Uterus (tissue), 2 donors: ENCODE results near the gene SLC25A31.

ENCODE experiments used
- POLR2A ChIP-seq, 2 donors: fragments of 450-650 bp; IDR thresholded peaks; one replicate each; pipeline ENCODE4 v1.6.1; 2016; ENCODE audit warnings: antibody characterized with exemption in 2 of 2, mild to moderate bottlenecking in 1 of 2, moderate library complexity in 1 of 2
- TF ChIP-seq, protein P1 (sequence below), 4 experiments: fragments of 200-600 bp in 2 of 4; fragments of 450-650 bp in 2 of 4; sonication (generic) in 2 of 4; IDR thresholded peaks; one replicate each; pipeline ENCODE4 v1.5.1; 2016 to 2019; ENCODE audit warnings: antibody characterized with exemption in 4 of 4, mild to moderate bottlenecking in 2 of 4, moderate library complexity in 1 of 4

DNA sequence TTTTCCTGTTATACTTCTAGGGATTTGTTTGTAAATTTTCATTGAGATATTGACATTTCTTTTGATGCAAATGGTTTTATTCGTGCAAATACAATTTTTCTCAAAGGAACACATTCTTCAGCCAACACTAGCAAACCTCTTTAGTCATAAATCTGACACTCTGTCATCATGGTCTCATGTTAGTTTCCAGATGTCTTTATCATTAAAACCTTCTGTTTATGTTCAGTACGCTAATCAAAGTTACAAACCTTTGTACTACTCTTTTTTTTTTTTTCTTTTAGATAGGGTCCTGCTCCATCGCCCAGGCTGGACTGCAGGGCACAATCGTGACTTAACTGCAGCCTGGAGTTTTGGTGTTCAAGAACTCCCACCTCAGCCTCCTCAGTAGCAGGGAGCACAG, 7.1 kb downstream of the SLC25A31 start:
- TF ChIP-seq POLR2A (IDR thresholded peaks at IDR 0.05): no peak
- TF ChIP-seq, protein P1, sequence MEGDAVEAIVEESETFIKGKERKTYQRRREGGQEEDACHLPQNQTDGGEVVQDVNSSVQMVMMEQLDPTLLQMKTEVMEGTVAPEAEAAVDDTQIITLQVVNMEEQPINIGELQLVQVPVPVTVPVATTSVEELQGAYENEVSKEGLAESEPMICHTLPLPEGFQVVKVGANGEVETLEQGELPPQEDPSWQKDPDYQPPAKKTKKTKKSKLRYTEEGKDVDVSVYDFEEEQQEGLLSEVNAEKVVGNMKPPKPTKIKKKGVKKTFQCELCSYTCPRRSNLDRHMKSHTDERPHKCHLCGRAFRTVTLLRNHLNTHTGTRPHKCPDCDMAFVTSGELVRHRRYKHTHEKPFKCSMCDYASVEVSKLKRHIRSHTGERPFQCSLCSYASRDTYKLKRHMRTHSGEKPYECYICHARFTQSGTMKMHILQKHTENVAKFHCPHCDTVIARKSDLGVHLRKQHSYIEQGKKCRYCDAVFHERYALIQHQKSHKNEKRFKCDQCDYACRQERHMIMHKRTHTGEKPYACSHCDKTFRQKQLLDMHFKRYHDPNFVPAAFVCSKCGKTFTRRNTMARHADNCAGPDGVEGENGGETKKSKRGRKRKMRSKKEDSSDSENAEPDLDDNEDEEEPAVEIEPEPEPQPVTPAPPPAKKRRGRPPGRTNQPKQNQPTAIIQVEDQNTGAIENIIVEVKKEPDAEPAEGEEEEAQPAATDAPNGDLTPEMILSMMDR (IDR thresholded peaks at IDR 0.05): no peak
